ENCODE data around the gene NALCN.

DNA sequence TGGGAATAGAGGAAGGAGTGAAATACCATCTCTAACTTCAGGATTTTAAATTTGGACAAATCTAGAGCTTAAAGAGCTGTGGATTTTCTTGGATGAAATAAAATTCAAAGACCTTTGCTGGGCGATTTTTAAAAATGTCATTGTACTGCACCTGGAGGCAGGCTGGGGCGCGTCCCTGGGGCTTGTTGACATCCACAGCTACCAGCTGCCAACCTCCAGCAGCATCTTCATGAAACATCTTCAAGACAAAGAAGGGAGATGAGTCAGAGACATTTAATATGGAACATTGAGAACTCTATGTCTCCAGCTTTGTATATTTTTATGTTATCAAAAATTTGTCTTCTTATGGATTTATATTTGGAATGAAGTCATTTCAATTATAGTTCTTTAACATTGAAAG lies 132.5 kb downstream of the NALCN start:
- TF ChIP-seq YY1 (IDR thresholded peaks at IDR 0.05; ENCODE audit: low read depth) (no peak), MAX (IDR thresholded peaks at IDR 0.05) (no peak), EP300 (IDR thresholded peaks at IDR 0.05; ENCODE audit: borderline replicate concordance) (no peak), CEBPB (IDR thresholded peaks at IDR 0.05) (no peak), CREB1 (IDR thresholded peaks at IDR 0.05; ENCODE audit: low read depth) (no peak), NFIC (IDR thresholded peaks at IDR 0.05) (no peak)

Data from Ishikawa (cell line).